DMS153 (cell line): ENCODE measurements around the gene CHCHD10.

Experiments
- DNase-seq: peaks from one replicate; lab custom pipeline; 2025; lab: John Stamatoyannopoulos, UW

CHCHD10 gene

GRCh38 chr22:23767673-23768548 is at the start of gene CHCHD10:
Gene CHCHD10, minus strand, starts transcription at chr22:23767972. Its CDS starts 98 bp downstream, at chr22:23767874.
- peak; percentile 19 for DNase-seq

GRCh38 chr22:23817146-23817545 is 49.4 kb upstream of the CHCHD10 start:
- no peak for DNase-seq

- no peak for DNase-seq
Observed at GRCh38 chr22:23816156-23816976, 48.6 kb upstream of the CHCHD10 start.

GRCh38 chr22:23815541-23816155 is 47.9 kb upstream of the CHCHD10 start:
- DNase-seq: no peak

GRCh38 chr22:23812378-23812777 is 44.6 kb upstream of the CHCHD10 start:
- no peak for DNase-seq

GRCh38 chr22:23806837-23807236 is 39.1 kb upstream of the CHCHD10 start:
- DNase-seq: no peak

GRCh38 chr22:23804781-23805291 is 37.1 kb upstream of the CHCHD10 start:
- DNase-seq: no peak

GRCh38 chr22:23803001-23803819 is 35.4 kb upstream of the CHCHD10 start:
- no peak for DNase-seq

- no peak for DNase-seq
Observed at GRCh38 chr22:23801886-23802377, 34.2 kb upstream of the CHCHD10 start.

- no peak for DNase-seq
Observed at GRCh38 chr22:23801238-23801821, 33.6 kb upstream of the CHCHD10 start.

- DNase-seq: no peak
Observed at GRCh38 chr22:23800297-23801237, 32.8 kb upstream of the CHCHD10 start.

GRCh38 chr22:23796461-23796860 is 28.7 kb upstream of the CHCHD10 start:
- no peak for DNase-seq

GRCh38 chr22:23793326-23793725 is 25.6 kb upstream of the CHCHD10 start:
- DNase-seq: no peak

- no peak for DNase-seq
Observed at GRCh38 chr22:23791738-23792645, 24.2 kb upstream of the CHCHD10 start.

- DNase-seq: no peak
Observed at GRCh38 chr22:23790819-23791737, 23.3 kb upstream of the CHCHD10 start.

- no peak for DNase-seq
Observed at GRCh38 chr22:23789638-23790037, 21.9 kb upstream of the CHCHD10 start.

- peak; percentile 35 for DNase-seq
Observed at GRCh38 chr22:23789121-23789520, 21.3 kb upstream of the CHCHD10 start.

GRCh38 chr22:23787910-23788309 is 20.1 kb upstream of the CHCHD10 start:
- no peak for DNase-seq
